Measurements from ENCODE around the gene AKIP1. TPM values are rescaled to one million over a fixed set of nuclear protein-coding genes. Genes with fewer than 3 reads are reported as not detected.

The AKIP1 gene
- total and polyA plus RNA-seq, 2 donors (not counting 3 experiments of a cell fraction or from before 2014, with no cell fraction given): 21.9 to 32.4 TPM

DNA sequence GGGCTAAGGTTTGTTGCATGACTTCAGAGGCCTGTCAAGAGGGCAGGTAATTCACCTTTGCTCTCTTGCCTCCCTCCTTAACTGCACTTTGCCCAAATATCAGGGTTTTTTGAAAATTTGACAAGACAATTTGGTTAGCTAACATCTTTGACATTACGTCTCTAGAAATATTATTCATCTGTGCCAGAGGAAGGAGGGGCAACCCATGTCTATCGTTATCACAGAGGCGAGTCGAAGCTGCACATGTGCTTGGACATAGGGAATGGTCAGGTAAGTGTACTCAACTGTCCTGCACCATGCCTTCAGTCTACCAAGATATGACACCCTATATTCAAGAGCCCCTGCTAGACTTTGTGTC, 3.7 kb downstream of the AKIP1 start:
- H3K9me1 ChIP-seq (replicated peaks; ENCODE audit: control insufficient read depth, extremely low read depth, insufficient read depth, low read length): no peaks in the 10 kb centered on the region
- CTCF ChIA-PET: interaction anchor here (0.8 to 2.6 kb wide), 12 partner anchors 9 to 592 kb away, joined by 3 to 140 read pairs (median 8); partner anchors contain the start of genes ASCL3 and TMEM9B
- DNase-seq (ENCODE audit: low read depth, low spot score): no peak
- H3K36me3 ChIP-seq (ENCODE audit: control insufficient read depth in 2 of 2, extremely low read depth in 1 of 2, insufficient read depth in 2 of 2, low read length in 2 of 2): peaks cover 3 to 8% of the 10 kb centered on the region in 2 experiments
- peaks cover 6% of the 10 kb centered on the region for H3K79me2 ChIP-seq (ENCODE audit: control insufficient read depth, insufficient read depth, low read length)
- POLR2A ChIA-PET: no interaction called here
- FAIRE-seq: no peak
- TF ChIP-seq EZH2 (IDR thresholded peaks at IDR 0.05; ENCODE audit: borderline replicate concordance, low read depth, low read length, severe bottlenecking): no peak
- no peak for TF ChIP-seq POLR2A (IDR thresholded peaks at IDR 0.05; ENCODE audit: low read depth, low read length)
- TF ChIP-seq, protein P1, sequence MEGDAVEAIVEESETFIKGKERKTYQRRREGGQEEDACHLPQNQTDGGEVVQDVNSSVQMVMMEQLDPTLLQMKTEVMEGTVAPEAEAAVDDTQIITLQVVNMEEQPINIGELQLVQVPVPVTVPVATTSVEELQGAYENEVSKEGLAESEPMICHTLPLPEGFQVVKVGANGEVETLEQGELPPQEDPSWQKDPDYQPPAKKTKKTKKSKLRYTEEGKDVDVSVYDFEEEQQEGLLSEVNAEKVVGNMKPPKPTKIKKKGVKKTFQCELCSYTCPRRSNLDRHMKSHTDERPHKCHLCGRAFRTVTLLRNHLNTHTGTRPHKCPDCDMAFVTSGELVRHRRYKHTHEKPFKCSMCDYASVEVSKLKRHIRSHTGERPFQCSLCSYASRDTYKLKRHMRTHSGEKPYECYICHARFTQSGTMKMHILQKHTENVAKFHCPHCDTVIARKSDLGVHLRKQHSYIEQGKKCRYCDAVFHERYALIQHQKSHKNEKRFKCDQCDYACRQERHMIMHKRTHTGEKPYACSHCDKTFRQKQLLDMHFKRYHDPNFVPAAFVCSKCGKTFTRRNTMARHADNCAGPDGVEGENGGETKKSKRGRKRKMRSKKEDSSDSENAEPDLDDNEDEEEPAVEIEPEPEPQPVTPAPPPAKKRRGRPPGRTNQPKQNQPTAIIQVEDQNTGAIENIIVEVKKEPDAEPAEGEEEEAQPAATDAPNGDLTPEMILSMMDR (IDR thresholded peaks at IDR 0.05; ENCODE audit: extremely low read depth in 1 of 2, insufficient read depth in 1 of 2, low read depth in 1 of 2, low read length in 2 of 2): no peak
- TF ChIP-seq JUN (IDR thresholded peaks at IDR 0.05; ENCODE audit: borderline replicate concordance, insufficient read depth, insufficient read length, low read depth): no peak
- TF ChIP-seq GATA2 (IDR thresholded peaks at IDR 0.05; ENCODE audit: insufficient read depth, insufficient read length, low read depth, low read length): no peak
- TF ChIP-seq FOS (IDR thresholded peaks at IDR 0.05; ENCODE audit: borderline replicate concordance, insufficient read depth, low read length): no peak
- no peak for TF ChIP-seq POLR2AphosphoS5 (IDR thresholded peaks at IDR 0.05; ENCODE audit: insufficient read depth, low read depth, low read length)
- TF ChIP-seq MAX (IDR thresholded peaks at IDR 0.05; ENCODE audit: insufficient read depth, insufficient read length): no peak
- no peak for TF ChIP-seq MYC (IDR thresholded peaks at IDR 0.05; ENCODE audit: low read depth, low read length)
- intact Hi-C loops (cut with micrococcal nuclease): loop anchor here (1.0 to 10.0 kb wide), 6 partner anchors 45 to 592 kb away; partner anchors contain the start of genes DENND5A, NRIP3 and ZNF143
- H3K27ac ChIP-seq (ENCODE audit: insufficient read depth, low read depth, low read length): no peak overlapping the region
- peaks cover 22% of the 10 kb centered on the region for H3K4me1 ChIP-seq (ENCODE audit: control insufficient read depth, extremely low read depth, insufficient read depth, low read length)
- H4K20me1 ChIP-seq (replicated peaks; ENCODE audit: control insufficient read depth, extremely low read depth, insufficient read depth, low read length): no peaks in the 10 kb centered on the region
- no peak overlapping the region for H2AFZ ChIP-seq (ENCODE audit: low read depth, low read length)
- no TSS peak for BruUV-seq (replicated peaks)
- no peak overlapping the region for H3K9ac ChIP-seq (replicated peaks; ENCODE audit: extremely low read depth, insufficient read depth, low read length)
- H3K4me3 ChIP-seq (replicated peaks in 1 of 3; ENCODE audit: insufficient read depth in 1 of 3, low read depth in 1 of 3, low read length in 3 of 3): no peak overlapping the region
- peak overlapping the region; percentile 47 for H3K4me2 ChIP-seq (ENCODE audit: insufficient read depth, low read length)
- H3K9me3 ChIP-seq (replicated peaks; ENCODE audit: control insufficient read depth, insufficient read depth, low read length): no peaks in the 10 kb centered on the region
- dilution Hi-C loops (cut with MboI; ENCODE audit: extremely low pct_ligation_motif_present, low sequenced_read_pairs): no loop called here
- H3K27me3 ChIP-seq (ENCODE audit: control insufficient read depth in 2 of 2, insufficient read depth in 2 of 2, low read length in 2 of 2): no peaks in the 10 kb centered on the region
